ENCODE results near the gene CCBE1. TPM values are rescaled to one million over a fixed set of nuclear protein-coding genes. Genes with fewer than 3 reads are reported as not detected.

The CCBE1 gene
- total RNA-seq, 1 donor from 2014 or later: 14.0 TPM

DNA sequence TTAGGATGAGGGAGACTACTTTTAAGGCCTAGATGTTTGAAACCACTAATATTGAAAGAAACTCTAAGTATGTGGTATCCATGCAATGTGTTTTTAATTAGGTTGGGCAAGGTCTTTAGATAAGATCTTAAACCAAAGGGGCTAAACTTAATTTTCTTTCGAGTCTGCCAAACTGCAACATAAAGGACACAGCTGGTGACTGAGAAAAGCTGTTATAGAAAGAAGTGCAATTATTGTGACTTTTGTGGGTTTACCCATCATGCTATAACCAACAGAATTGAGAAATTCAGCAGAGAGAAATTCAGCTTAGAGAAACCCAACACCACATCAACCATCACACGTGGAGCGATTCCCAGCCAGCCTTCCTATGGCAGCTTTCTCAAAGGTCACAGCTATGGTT, 218.6 kb downstream of the CCBE1 start:
- no peaks in the 10 kb centered on the region for H3K9me3 ChIP-seq
- ATAC-seq (no peak), DNase-seq (no peak)
- no peak overlapping the region for H3K4me3 ChIP-seq
- intact Hi-C loops (cut with DNase I): no loop called here
- H3K4me1 ChIP-seq: no peaks in the 10 kb centered on the region
- no peaks in the 10 kb centered on the region for H3K27me3 ChIP-seq (ENCODE audit: low read depth)
- no peak overlapping the region for H3K27ac ChIP-seq
- no peaks in the 10 kb centered on the region for H3K36me3 ChIP-seq
- no peak for TF ChIP-seq CTCF (IDR thresholded peaks at IDR 0.05)

GRCh38 chr18:59477849-59478248, 219.4 kb downstream of the CCBE1 start:
- H3K4me3 ChIP-seq: no peak overlapping the region
- ATAC-seq (no peak), DNase-seq (no peak)
- H3K9me3 ChIP-seq: no peaks in the 10 kb centered on the region
- no peaks in the 10 kb centered on the region for H3K4me1 ChIP-seq
- H3K27ac ChIP-seq: no peak overlapping the region
- no peak for TF ChIP-seq CTCF (IDR thresholded peaks at IDR 0.05)
- no peaks in the 10 kb centered on the region for H3K36me3 ChIP-seq
- H3K27me3 ChIP-seq (ENCODE audit: low read depth): no peaks in the 10 kb centered on the region
- intact Hi-C loops (cut with DNase I): no loop called here

DNA sequence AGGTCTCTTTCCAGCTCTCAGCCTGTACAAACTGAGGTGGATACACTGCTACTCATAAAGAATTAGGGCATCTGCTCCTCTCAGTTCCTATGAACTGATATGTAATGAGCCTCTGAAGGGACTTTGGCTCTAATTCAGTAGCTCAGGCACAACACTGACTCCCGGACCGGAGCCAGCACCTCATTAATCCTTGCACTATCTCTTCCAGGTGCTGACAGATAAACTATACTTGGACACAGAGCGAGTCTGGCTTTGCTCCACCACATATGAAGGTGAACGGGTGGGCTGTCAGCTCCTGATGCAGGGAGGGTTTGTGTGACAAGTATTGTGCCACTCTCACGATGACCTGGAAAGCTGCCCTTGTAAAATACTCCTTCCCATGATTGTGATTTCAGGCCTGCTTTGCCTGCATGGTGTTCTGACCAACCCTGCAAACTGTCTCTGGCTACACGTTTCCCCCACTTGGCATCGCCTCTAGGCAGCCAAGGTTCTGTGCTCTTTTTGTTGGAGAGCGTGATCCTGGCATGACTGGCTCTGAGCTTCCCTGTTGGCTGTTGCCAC, 226.6 kb downstream of the CCBE1 start:
- DNase-seq (no peak), ATAC-seq (no peak)
- H3K4me3 ChIP-seq: no peak overlapping the region
- no peaks in the 10 kb centered on the region for H3K27me3 ChIP-seq (ENCODE audit: low read depth)
- intact Hi-C loops (cut with DNase I): no loop called here
- TF ChIP-seq CTCF (IDR thresholded peaks at IDR 0.05): no peak
- no peaks in the 10 kb centered on the region for H3K4me1 ChIP-seq
- no peaks in the 10 kb centered on the region for H3K9me3 ChIP-seq
- no peaks in the 10 kb centered on the region for H3K36me3 ChIP-seq
- no peak overlapping the region for H3K27ac ChIP-seq

- no peak for TF ChIP-seq CTCF (IDR thresholded peaks at IDR 0.05)
- H3K27ac ChIP-seq: no peak overlapping the region
- H3K9me3 ChIP-seq: no peaks in the 10 kb centered on the region
- intact Hi-C loops (cut with DNase I): no loop called here
- ATAC-seq: peak; percentile 44 to 71
- no peaks in the 10 kb centered on the region for H3K4me1 ChIP-seq
- no peaks in the 10 kb centered on the region for H3K36me3 ChIP-seq
- DNase-seq: no peak
- no peak overlapping the region for H3K4me3 ChIP-seq
- no peaks in the 10 kb centered on the region for H3K27me3 ChIP-seq (ENCODE audit: low read depth)
Observed at GRCh38 chr18:59469463-59470180, 227.6 kb downstream of the CCBE1 start.

DNA sequence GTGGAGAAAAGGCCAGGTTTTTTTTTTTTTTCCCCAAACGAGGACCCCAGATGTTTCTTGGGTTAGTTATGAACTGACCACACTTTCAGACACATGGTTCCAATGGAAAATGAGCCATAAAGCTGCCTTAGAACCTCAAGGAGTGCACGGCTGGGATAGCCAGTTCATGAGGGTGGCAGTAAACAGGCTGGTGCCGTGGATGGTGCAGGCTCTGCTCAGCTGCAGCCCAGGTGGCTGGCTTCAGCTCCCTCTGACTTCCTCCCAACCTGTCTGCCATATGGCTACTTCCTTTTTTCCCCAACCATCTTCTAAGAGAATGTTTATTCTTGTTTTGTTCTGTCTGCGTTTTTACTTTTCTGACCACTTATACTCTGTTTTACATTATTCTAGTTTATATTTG, 228.4 kb downstream of the CCBE1 start:
- no peak overlapping the region for H3K4me3 ChIP-seq
- intact Hi-C loops (cut with DNase I): no loop called here
- ATAC-seq (no peak), DNase-seq (no peak)
- H3K4me1 ChIP-seq: no peaks in the 10 kb centered on the region
- no peak overlapping the region for H3K27ac ChIP-seq
- no peaks in the 10 kb centered on the region for H3K9me3 ChIP-seq
- no peak for TF ChIP-seq CTCF (IDR thresholded peaks at IDR 0.05)
- H3K27me3 ChIP-seq (ENCODE audit: low read depth): no peaks in the 10 kb centered on the region
- H3K36me3 ChIP-seq: no peaks in the 10 kb centered on the region

All from lower lobe of right lung (tissue), 2 donors.